Measurements from ENCODE around the gene AVEN. TPM values are rescaled to one million over a fixed set of nuclear protein-coding genes. Genes with fewer than 3 reads are reported as not detected.

AVEN gene
- total and polyA plus RNA-seq, 2 of the 4 experiments (the other 2 are of a cell fraction), result 9.1 to 17.6 TPM

DNA sequence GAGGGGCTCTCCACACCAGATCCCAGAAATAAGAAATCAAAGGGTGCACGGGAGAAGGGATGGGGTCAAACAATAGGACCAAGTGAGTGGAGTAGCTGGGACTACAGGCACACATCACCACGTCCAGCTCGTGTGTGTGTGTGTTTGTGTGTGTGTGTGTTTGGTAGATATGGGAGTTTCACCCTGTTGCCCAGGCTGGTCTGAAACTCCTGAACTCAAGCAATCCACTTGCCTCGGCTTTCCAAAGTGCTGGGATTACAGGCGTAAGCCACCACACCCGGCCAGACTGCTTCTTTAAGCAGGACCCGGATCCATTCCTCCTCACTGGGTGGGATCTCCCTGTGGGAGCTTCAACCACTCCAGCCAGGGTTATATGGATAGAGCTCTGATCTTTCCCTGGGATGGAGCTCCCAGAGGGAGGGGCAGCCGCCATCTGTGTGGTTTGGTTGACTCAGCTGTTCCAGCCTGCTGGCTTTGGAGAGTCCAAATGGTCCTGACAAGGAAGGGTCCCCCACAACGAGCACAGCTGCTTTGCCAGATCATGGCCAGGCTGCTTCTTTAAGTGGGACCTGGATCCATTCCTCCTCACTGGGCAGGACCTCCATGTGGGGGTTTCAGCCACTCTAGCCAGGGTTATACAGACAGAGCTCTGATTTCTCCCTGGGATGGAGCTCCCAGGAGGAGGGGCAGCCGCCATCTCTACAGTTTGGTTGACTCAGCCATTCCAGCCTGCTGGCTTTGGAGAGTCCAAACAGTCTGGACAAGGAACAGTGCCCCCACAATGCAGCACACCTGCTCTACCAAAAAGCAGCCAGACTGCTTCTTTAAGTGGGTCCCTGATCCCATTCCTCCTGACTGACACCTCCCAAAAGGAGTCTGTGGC lies 9.1 kb upstream of the AVEN start:
- Histone ChIP-seq H3K36me3 (ENCODE audit: control insufficient read depth, insufficient read depth, low read length) (no peaks in the 10 kb centered on the region), H4K5ac (ENCODE audit: low read depth, low read length) (0 out of 2 replicates have a peak overlapping the region, but pooled peaks have one; percentile 9), H3K9me3 (ENCODE audit: control insufficient read depth, insufficient read depth, low read length) (peaks cover 4% of the 10 kb centered on the region; the same call in 1 of the 2 replicates), H2AFZ (replicated peaks; ENCODE audit: low read length, poor library complexity) (peak overlapping the region; percentile 67), H3K9me1 (ENCODE audit: insufficient read depth, low read length) (peaks cover 11% of the 10 kb centered on the region), H2BK5ac (ENCODE audit: low read depth, low read length, poor library complexity, severe bottlenecking) (peak overlapping the region; percentile 83), H3K23ac (ENCODE audit: low read depth, low read length) (peak overlapping the region; percentile 91), H4K20me1 (ENCODE audit: insufficient read depth, low read length) (no peaks in the 10 kb centered on the region; the same call in 1 of the 2 replicates), H3K14ac (replicated peaks; ENCODE audit: low read depth, low read length) (peak overlapping the region; percentile 82; the same call in 1 of the 2 replicates), H3K4me2 (ENCODE audit: low read depth, low read length) (no peak overlapping the region), H4K91ac (ENCODE audit: insufficient read depth, low read depth, low read length) (peak overlapping the region; percentile 72), H3K9ac (ENCODE audit: low read depth, low read length) (no peak overlapping the region), H3K18ac (ENCODE audit: low read depth, low read length) (peak overlapping the region; percentile 18; the same call in 1 of the 2 replicates), H4K8ac (ENCODE audit: low read depth in 2 of 2, low read length in 2 of 2) (peak overlapping the region in 1 of 2 experiments; percentile 42; a peak in 2 of 4 replicates), H3K4ac (ENCODE audit: low read depth, low read length) (peak overlapping the region; percentile 90), H3K56ac (ENCODE audit: extremely low read depth, insufficient read depth, low read length) (peak overlapping the region; percentile 17; the same call in 1 of the 2 replicates), H2BK15ac (ENCODE audit: low read depth, low read length) (peak overlapping the region; percentile 72; the same call in 2 of the 3 replicates), H2BK20ac (ENCODE audit: low read depth, low read length) (peak overlapping the region; percentile 63), H3K27me3 (ENCODE audit: control insufficient read depth, insufficient read depth, low read length) (no peaks in the 10 kb centered on the region), H2AK5ac (ENCODE audit: low read depth, low read length) (peak overlapping the region; percentile 91), H3K79me1 (ENCODE audit: low read depth in 1 of 2, low read length in 2 of 2) (peaks cover 0 to 4% of the 10 kb centered on the region in 2 experiments; a peak in 1 of 4 replicates), H3K27ac (ENCODE audit: insufficient read depth, low read length) (peak overlapping the region; percentile 53), H2AK9ac (replicated peaks; ENCODE audit: low read depth, low read length, poor library complexity) (peak overlapping the region; percentile 74), H2BK120ac (ENCODE audit: low read depth, low read length) (peak overlapping the region; percentile 58), H3K4me3 (ENCODE audit: insufficient read depth, low read depth, low read length) (no peak overlapping the region), H3K4me1 (ENCODE audit: control insufficient read depth, insufficient read depth, low read length) (peaks cover 14% of the 10 kb centered on the region)
- ATAC-seq (ENCODE audit: low read depth) (peak; percentile 4; the same call in 1 of the 2 replicates), DNase-seq (no peak)
- intact Hi-C loops (cut with micrococcal nuclease), result no loop called here
- no TSS peak for BruUV-seq (replicated peaks)
- ChIA-PET CTCF (no interaction called here), POLR2A (ENCODE audit: unreplicated experiment) (no interaction called here)
- whole genome bisulfite sequencing, 2 experiments (ENCODE audit: extremely low coverage in 2 of 2, insufficient read length in 1 of 2), result 100% methylated on average over 1 of the region's 10 CpGs; no CpG with 5 or more reads in 1 of the 2 experiments
- TF ChIP-seq SMC3 (IDR thresholded peaks at IDR 0.05; ENCODE audit: low read depth, low read length), result no peak
- in situ Hi-C loops (cut with MboI; ENCODE audit: low sequenced_read_pairs), result no loop called here
- dilution Hi-C loops (cut with HindIII; ENCODE audit: low sequenced_read_pairs, unreplicated experiment), result no loop called here

Measured in IMR-90 (cell line).